ENCODE measurements around the gene PHF21A. TPM values are rescaled to one million over a fixed set of nuclear protein-coding genes. Genes with fewer than 3 reads are reported as not detected.
"Not testable (repeated sequence)": the region's sequence is repeated elsewhere in the genome, so short reads cannot be mapped to it uniquely, and the experiment has no call there.

The PHF21A gene
- total RNA-seq, 1 donor from 2014 or later, result 35.9 TPM

- Mint-ChIP-seq H3K9me3 (ENCODE audit: low read depth) (no peaks in the 10 kb centered on the region), H3K36me3 (ENCODE audit: low read depth) (peaks cover 2% of the 10 kb centered on the region), H3K4me3 (ENCODE audit: unreplicated experiment) (no peak overlapping the region), H3K27me3 (ENCODE audit: low read depth) (no peaks in the 10 kb centered on the region), H3K4me1 (ENCODE audit: low read depth) (no peaks in the 10 kb centered on the region), H3K27ac (ENCODE audit: unreplicated experiment) (no peak overlapping the region)
- no peak for TF ChIP-seq CTCF (IDR thresholded peaks at IDR 0.05)
- no peak for DNase-seq (ENCODE audit: low spot score)
Observed at GRCh38 chr11:45906096-45906682, 215.1 kb downstream of the PHF21A start.

DNA sequence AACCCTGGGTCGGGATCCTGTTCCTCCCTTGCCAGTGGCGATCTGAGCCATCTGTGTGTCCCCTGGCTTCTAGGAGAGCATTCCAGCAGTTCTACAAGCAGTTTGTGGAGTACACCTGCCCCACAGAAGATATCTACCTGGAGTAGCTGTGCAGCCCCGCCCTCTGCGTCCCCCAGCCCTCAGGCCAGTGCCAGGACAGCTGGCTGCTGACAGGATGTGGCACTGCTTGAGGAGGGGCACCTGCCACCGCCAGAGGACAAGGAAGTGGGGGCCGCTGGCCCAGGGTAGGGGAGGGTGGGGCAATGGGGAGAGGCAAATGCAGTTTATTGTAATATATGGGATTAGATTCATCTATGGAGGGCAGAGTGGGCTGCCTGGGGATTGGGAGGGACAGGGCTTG is 215.7 kb downstream of the PHF21A start:
- H3K9me3 Mint-ChIP-seq (ENCODE audit: low read depth); H3K4me1 Mint-ChIP-seq (ENCODE audit: low read depth); H3K27me3 Mint-ChIP-seq (ENCODE audit: low read depth); H3K36me3 Mint-ChIP-seq (ENCODE audit: low read depth); DNase-seq (ENCODE audit: low spot score); H3K4me3 Mint-ChIP-seq (ENCODE audit: unreplicated experiment); H3K27ac Mint-ChIP-seq (ENCODE audit: unreplicated experiment): not testable (repeated sequence)

- H3K36me3 Mint-ChIP-seq (ENCODE audit: low read depth), result no peaks in the 10 kb centered on the region
- H3K27me3 Mint-ChIP-seq (ENCODE audit: low read depth), result no peaks in the 10 kb centered on the region
- no peak for TF ChIP-seq CTCF (IDR thresholded peaks at IDR 0.05)
- no peaks in the 10 kb centered on the region for H3K9me3 Mint-ChIP-seq (ENCODE audit: low read depth)
- H3K4me1 Mint-ChIP-seq (ENCODE audit: low read depth), result peaks cover 9% of the 10 kb centered on the region
- no peak overlapping the region for H3K4me3 Mint-ChIP-seq (ENCODE audit: unreplicated experiment)
- DNase-seq (ENCODE audit: low spot score), result no peak
- no peak overlapping the region for H3K27ac Mint-ChIP-seq (ENCODE audit: unreplicated experiment)
Observed at GRCh38 chr11:45905095-45905494, 216.2 kb downstream of the PHF21A start.

GRCh38 chr11:45904309-45904915 is 216.8 kb downstream of the PHF21A start:
- no peak overlapping the region for H3K4me3 Mint-ChIP-seq (ENCODE audit: unreplicated experiment)

DNA sequence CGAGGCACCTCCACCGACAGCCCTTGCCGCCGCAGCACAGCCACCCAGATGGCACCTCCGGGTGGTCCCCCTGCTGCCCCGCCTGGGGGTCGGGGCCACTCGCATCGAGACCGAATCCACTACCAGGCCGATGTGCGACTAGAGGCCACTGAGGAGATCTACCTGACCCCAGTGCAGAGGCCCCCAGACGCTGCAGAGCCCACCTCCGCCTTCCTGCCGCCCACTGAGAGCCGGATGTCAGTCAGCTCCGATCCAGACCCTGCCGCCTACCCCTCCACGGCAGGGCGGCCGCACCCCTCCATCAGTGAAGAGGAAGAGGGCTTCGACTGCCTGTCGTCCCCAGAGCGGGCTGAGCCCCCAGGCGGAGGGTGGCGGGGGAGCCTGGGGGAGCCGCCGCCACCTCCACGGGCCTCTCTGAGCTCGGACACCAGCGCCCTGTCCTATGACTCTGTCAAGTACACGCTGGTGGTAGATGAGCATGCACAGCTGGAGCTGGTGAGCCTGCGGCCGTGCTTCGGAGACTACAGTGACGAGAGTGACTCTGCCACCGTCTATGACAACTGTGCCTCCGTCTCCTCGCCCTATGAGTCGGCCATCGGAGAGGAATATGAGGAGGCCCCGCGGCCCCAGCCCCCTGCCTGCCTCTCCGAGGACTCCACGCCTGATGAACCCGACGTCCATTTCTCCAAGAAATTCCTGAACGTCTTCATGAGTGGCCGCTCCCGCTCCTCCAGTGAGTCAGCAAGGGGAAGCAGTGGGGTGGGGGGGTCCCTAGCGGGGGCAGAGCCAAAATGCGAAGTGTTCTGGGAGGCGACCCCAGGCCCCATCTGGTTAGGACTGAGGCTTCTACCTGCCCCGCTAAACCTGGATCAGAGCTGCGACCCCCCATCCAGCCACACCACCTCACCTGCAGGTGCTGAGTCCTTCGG is 218.5 kb downstream of the PHF21A start:
- H3K4me3 Mint-ChIP-seq (ENCODE audit: unreplicated experiment), result no peak overlapping the region
- H3K9me3 Mint-ChIP-seq (ENCODE audit: low read depth), result no peaks in the 10 kb centered on the region
- H3K4me1 Mint-ChIP-seq (ENCODE audit: low read depth), result peaks cover 9% of the 10 kb centered on the region
- peak; percentile 91 for DNase-seq (ENCODE audit: low spot score)
- no peaks in the 10 kb centered on the region for H3K27me3 Mint-ChIP-seq (ENCODE audit: low read depth)
- no peaks in the 10 kb centered on the region for H3K36me3 Mint-ChIP-seq (ENCODE audit: low read depth)
- no peak for TF ChIP-seq CTCF (IDR thresholded peaks at IDR 0.05)
- H3K27ac Mint-ChIP-seq (ENCODE audit: unreplicated experiment), result no peak overlapping the region

More at GRCh38 chr11:45904309-45904915, 216.8 kb downstream of the PHF21A start:
- Mint-ChIP-seq H3K27ac (ENCODE audit: unreplicated experiment) (no peak overlapping the region), H3K4me1 (ENCODE audit: low read depth) (peaks cover 9% of the 10 kb centered on the region), H3K36me3 (ENCODE audit: low read depth) (no peaks in the 10 kb centered on the region), H3K9me3 (ENCODE audit: low read depth) (no peaks in the 10 kb centered on the region), H3K27me3 (ENCODE audit: low read depth) (no peaks in the 10 kb centered on the region)
- DNase-seq (ENCODE audit: low spot score), result no peak
- no peak for TF ChIP-seq CTCF (IDR thresholded peaks at IDR 0.05)

Measured in chondrocyte (in vitro differentiated cells).